Activated CD4-positive, alpha-beta T cell treated with anti-CD3 and anti-CD28 coated beads, Interleukin-2, amount 50 U/mL, for 1 hour (primary cell): ENCODE results near the gene NFKB1.

ENCODE experiments used
- DNase-seq: peaks from one replicate; pipeline ENCODE4 v3.0.0-alpha.2; 2020

NFKB1 gene

GRCh38 chr4:102533348-102533747, 32.2 kb downstream of the NFKB1 start:
- DNase-seq = no peak

- DNase-seq = no peak
Measured at GRCh38 chr4:102533904-102534303, 32.7 kb downstream of the NFKB1 start.

- no peak for DNase-seq
Measured at GRCh38 chr4:102534845-102535244, 33.7 kb downstream of the NFKB1 start.

GRCh38 chr4:102535398-102536082, 34.4 kb downstream of the NFKB1 start:
- DNase-seq = no peak

- DNase-seq = no peak
Measured at GRCh38 chr4:102536768-102537167, 35.6 kb downstream of the NFKB1 start.

GRCh38 chr4:102537269-102537668, 36.1 kb downstream of the NFKB1 start:
- no peak for DNase-seq

- no peak for DNase-seq
Measured at GRCh38 chr4:102541697-102542096, 40.5 kb downstream of the NFKB1 start.

GRCh38 chr4:102543030-102543928, 42.1 kb downstream of the NFKB1 start:
- no peak for DNase-seq

- no peak for DNase-seq
Measured at GRCh38 chr4:102546635-102547034, 45.5 kb downstream of the NFKB1 start.

- no peak for DNase-seq
Measured at GRCh38 chr4:102547973-102548372, 46.8 kb downstream of the NFKB1 start.

- no peak for DNase-seq
Measured at GRCh38 chr4:102551958-102552565, 50.9 kb downstream of the NFKB1 start.

- DNase-seq = no peak
Measured at GRCh38 chr4:102552781-102553180, 51.6 kb downstream of the NFKB1 start.

GRCh38 chr4:102553982-102554381, 52.8 kb downstream of the NFKB1 start:
- DNase-seq = no peak

- no peak for DNase-seq
Measured at GRCh38 chr4:102554482-102554881, 53.3 kb downstream of the NFKB1 start.

- no peak for DNase-seq
Measured at GRCh38 chr4:102554992-102555391, 53.8 kb downstream of the NFKB1 start.

GRCh38 chr4:102557636-102558035, 56.5 kb downstream of the NFKB1 start:
- no peak for DNase-seq

- DNase-seq = no peak
Measured at GRCh38 chr4:102560115-102560514, 59.0 kb downstream of the NFKB1 start.

- DNase-seq = no peak
Measured at GRCh38 chr4:102560571-102561341, 59.6 kb downstream of the NFKB1 start.

- no peak for DNase-seq
Measured at GRCh38 chr4:102563000-102563399, 61.8 kb downstream of the NFKB1 start.

- no peak for DNase-seq
Measured at GRCh38 chr4:102564399-102565059, 63.4 kb downstream of the NFKB1 start.

- no peak for DNase-seq
Measured at GRCh38 chr4:102565696-102566095, 64.5 kb downstream of the NFKB1 start.

- no peak for DNase-seq
Measured at GRCh38 chr4:102566426-102566825, 65.3 kb downstream of the NFKB1 start.
